HG03378 (cell line): ENCODE results near the gene COL7A1.
A peak's percentile ranks its signal among the peaks of the same experiment; 100 is the strongest.

Experiments
- ATAC-seq: cut with Tn5 transposase; IDR thresholded peaks from one replicate; pipeline ENCODE4 v1.9.1; 2021; ENCODE audit warnings: mild to moderate bottlenecking, moderate library complexity; ENCODE audit not compliant: unreplicated experiment

The COL7A1 gene

DNA sequence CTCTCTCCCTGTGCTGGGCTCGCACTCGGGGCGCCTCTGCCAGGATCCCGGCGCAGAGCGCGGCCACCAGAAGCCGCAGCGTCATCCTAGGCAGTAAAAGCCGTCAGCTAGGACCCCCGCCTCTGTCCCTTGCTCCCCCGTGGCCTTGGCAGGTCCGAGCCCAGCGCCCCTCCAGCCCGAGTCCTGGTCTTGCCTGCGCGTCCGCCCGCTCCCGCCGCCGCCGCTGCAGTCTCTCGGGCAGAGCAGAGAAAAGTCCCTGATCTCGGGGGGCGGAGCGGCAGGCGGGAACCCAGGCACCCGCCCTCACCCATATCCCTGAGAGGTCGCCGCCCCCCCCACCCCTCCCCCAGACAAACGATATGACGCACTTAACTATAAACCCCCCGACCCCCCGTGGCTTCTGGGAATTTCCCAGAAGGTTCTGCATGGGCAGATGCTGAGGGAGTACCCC, at the start of gene COL7A1:
Gene COL7A1 (minus strand): TSS at position 255 of the 451 bp plus-strand sequence. CDS start 170 bp downstream, at position 85.
- ATAC-seq = no peak

DNA sequence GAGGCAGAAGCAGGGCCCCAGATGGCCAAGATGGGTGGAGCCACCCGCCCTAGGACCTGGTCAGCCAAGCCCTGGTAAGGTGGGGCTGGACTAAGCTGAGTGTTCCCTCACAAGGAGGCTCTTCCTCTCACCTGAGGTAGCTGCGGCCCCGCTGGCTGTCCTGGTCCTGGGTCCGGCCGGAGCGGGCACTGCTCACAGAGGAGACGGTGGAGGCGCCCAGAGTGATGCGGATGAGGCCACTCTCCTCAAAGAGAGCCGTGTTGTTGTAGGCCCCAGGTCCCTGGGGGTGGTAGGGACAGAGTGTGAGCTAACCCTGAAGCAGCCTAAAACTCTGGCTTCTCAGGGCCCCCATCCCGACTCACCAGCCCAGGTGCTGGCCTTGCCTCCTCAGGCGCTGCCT, 47.5 kb upstream of the COL7A1 start:
- no peak for ATAC-seq

- no peak for ATAC-seq
These were observed 46.3 kb upstream of the COL7A1 start for GRCh38 chr3:48641396-48641795.

GRCh38 chr3:48639944-48640606, 44.9 kb upstream of the COL7A1 start:
- ATAC-seq = no peak

DNA sequence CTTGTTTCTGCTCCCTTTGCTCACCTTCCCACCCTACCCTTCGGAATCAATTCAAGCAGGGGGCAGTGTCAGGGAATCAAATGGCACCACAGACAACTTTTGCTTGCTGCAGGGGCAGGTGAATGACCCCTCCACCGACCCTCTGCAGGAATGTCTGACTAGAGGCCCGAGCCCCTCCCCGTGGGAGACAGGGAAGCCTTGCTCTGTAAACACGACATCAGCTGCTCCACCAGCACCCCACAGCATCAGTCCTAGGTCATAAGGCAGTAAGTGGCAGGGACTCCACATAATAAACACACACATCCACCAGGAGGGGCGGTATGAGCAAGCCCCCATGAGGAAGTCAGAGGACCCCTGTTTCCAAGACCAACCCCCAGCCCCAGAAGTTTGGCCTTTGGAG, 42.2 kb upstream of the COL7A1 start:
- no peak for ATAC-seq

DNA sequence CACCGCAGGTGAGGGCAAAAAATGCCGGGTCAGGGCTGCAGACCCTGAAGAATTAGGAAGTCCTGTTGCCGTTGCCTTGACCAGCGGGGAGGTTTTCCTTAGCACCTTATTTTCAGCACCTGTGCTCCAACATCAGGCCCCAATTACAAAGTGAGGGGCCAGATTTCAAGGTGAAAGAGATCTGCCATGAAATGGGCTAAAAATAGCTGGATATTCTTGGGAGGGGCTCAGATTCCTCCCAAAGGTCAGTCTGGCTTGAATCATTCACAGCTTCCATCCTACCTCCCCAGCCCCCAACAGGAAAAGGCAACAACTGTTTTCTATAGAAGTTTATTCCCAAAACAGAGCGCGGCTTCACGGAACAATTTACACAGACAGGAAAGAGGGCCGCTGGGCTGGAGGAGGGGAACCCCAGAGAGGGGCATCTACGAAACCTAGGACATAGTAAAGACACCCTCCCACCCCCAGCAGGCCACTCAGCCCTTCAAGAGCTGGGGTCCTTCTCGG, 41.1 kb upstream of the COL7A1 start:
- ATAC-seq = no peak

DNA sequence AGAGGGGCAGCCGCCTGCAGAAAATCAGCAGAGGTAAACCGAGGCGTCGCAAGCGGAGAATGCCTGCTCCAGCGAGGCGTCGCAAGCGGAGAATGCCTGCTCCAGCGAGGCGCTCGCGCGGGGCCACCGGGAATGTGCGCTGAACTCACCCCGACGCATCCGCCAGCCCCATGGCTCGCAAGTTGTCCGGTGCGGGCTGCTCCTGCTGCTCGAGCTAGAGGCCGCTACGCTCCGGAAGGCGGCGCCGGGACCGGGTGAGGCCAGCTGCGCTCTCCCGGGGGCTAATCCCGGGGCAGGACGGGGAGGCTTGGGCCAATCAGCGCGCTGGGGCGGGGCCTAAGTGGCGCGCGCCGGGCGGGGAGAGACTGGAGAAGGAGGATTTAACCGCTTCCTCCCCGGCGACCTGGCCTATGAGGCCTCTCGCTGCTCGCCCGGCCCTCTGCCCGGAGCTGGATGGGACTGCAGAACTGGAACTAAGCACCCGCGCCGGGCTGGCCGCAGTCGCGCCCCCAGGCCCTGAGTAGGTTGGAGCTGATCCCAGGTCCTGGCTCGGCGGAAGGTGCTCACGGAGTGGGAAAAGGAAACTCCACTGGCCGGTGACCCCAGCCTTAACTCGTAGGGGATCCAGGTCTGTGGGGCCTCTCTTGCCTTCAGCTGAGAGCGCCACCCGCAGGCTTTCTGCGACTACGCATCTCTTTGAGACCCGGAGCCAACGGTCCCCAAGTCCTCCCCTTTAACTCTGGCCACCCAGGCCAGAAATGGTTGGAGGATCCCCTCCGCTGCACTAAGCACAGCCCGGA, 40.3 kb upstream of the COL7A1 start, which contains the start of gene SLC26A6:
Gene SLC26A6 (minus strand): TSS at position 240 of the 800 bp plus-strand sequence. CDS start 68 bp downstream, at position 172.
- peak; percentile 74 for ATAC-seq

GRCh38 chr3:48634661-48635221, 39.6 kb upstream of the COL7A1 start:
- peak; percentile 2 for ATAC-seq

DNA sequence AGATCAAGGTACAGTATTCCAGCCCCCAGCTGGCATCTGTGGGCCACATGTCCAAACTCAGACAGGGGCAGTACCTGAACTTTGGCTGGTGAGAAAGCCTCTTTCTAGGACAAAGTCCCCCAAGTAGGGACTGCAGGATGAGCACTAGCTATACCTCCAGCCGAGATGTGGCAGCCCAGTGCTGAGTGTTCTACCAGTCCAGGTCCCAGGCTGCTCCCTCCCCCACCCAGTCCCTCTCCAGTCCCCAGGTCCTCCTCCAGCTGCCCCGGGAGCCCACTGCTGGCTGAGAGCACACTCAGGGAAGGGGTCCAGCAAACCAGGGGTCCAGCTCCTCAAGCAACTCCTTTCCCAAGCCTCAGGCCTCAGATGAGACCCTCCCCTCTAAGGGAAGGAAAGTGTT, 38.6 kb upstream of the COL7A1 start:
- no peak for ATAC-seq

DNA sequence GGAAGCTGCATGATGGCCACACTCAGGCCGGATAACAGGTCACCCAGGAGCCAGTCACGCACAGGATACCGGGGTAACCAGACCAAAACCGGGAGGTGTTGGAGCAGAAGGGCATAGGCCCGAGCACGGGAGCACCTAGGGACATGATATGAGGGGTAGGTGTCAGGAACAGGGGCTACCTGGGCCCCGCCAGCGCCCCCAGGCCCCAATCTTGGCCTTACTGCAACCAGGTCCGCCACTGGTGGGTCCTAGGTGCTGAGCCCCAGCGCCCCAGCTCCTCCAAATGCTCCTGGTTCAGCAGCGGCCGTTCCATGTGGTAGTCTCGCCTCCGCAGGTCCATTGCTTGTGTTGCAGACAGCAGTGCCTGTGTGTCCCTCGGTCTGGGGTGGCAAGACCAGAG, 38.1 kb upstream of the COL7A1 start:
- ATAC-seq = no peak

GRCh38 chr3:48631516-48632448, 36.7 kb upstream of the COL7A1 start:
- ATAC-seq = no peak

DNA sequence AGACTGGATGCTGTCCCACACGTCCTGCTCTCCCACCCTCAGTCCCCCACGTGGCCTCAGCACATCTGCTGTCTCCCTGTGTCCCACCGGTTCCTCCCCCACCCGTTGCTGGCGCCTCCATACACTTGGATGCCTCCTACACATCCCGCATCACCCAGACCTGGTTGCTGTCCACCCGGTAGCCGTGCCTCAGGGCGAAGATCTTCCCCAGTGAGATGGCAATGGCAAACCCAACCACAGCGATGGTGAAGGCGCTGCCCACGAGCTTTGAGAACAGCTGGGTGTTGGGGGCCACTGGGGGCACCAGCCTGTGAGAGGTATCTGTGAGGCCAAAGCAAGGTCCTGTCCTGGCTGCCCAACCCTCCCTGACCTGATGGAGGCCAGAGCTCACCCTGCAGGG, 35.7 kb upstream of the COL7A1 start:
- no peak for ATAC-seq

DNA sequence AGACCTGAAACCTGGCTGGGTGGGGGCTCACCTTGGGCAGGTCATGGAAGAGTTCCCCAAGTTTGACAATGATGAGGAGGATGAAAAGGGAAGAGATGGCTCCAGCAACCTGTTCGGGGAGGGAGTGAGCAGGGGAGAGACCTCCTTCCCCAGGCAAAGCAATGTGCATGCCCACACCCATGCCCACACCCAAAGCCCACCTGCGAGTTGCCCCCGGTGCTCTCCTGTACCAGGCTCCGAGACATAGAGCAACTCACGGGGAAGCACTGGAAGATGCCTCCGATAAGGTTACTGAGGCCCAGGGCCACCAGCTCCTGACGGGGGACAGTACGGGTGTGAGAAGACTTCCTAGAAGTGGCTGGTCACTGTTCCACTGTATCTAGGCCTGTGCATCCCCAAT, 35.3 kb upstream of the COL7A1 start:
- no peak for ATAC-seq

DNA sequence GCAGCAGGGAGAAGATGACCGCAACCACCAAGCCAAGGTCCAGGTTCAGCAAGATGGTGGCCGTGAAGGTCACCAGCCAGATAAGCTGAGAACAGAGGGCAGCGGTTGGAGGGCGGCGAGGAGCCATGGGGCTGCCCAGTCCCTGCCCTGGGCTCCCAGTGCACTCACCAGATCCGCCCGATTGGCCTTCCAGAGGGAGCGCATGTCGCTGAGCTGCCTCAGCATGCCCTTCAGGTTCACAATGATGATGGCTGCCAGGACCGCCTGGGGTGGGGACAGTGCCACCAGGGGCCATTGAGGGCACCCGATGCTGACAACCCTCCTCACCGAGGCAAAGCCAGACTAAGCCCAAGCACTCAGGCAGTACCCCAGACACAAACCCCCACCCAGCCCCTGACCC, 34.8 kb upstream of the COL7A1 start:
- ATAC-seq = no peak

DNA sequence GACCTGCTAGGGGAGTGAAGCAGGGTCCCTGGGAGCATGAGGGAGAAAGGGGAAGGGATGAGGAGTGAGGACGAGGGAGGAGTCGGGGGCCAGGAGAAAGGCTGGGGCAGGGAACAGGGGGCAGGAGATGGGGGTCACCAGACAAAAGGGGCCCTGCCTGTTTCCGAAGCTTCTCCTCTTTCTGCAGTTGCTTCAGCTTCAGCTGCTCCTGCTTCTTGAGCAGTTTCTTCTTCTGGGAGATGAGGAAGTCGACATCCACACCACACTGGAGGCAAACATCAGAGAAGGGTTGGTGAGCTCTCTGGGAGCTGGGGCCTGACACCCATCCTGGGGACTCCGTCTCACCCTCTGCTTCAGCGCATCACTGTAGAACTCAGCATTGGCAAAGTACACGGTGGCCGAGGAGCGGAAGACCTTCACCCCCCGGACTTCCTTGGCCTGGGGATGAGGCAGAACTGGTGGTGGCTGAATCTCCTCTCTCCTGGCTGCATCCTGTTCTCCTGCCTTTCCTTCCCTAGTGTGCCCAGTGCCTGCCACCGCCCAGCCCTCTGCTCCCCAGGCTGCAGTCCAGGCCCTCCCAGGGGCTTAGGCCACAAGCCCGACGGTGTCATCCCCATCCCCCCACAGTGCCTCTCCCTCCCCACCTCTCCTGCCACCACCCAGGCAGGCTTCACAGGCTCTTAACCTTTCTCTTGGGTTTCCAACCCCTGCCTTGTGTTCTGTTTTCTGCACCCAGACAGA, 33.3 kb upstream of the COL7A1 start:
- no peak for ATAC-seq

DNA sequence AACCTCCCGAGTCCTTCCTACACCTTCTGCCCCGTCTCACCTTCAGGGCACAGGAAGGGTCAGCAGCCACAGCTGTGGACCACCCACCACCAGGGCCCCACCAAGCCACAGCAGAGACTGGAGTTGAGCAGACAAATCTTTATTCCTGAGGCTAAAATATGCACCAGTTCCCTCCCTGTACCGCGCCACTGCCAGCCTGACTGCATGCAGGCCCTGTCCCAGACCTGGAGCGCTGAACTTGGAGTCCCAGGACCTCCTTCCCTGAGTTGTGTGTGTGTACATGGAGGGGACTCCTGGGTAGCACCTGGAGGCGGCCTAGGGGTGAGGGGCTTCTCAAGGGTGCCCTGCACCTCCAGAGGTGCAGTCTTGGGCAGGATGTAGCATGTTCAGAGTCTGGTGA, 30.5 kb upstream of the COL7A1 start:
- no peak for ATAC-seq

- ATAC-seq = no peak
These were observed 29.6 kb upstream of the COL7A1 start for GRCh38 chr3:48624767-48625166.

DNA sequence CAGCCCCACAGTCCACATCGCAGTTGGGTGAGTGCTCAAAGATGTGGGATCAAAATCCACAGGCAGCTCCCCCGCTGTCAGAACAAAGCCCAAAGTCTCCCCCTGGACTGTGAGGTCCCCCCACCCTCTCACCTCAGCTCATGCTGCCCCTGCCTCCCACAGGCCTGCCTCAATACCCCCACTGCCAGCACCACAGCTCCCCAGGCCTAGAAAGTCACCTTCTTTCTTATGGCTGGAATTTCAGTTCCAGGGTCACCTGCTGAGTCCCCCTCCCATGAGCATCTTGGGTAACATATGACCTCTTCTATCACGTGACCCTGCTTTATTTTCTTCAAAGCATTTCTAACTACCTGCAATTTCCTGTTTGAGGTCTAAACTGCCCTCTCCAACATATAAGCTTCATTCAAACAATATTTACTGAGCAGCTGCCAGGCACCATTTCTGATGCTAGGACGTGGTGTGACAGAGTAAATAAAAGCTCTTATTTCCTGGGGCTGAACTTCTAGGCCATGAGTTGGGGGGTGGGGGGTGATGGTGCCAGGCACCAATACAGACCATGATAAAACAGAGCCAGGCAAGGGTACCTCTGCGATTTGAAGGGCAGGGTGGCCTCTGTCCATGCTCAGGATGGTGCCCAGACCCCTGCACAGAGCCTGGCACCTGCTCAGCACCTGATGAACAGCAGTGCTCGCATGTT, 28.9 kb upstream of the COL7A1 start:
- ATAC-seq = no peak

- ATAC-seq = no peak
These were observed 26.3 kb upstream of the COL7A1 start, which contains the start of gene TMEM89 for GRCh38 chr3:48621461-48621869. TSS of gene TMEM89 (minus strand) at chr3:48621769. CDS start at chr3:48621756, 13 bp downstream.
